H9 (cell line): Measurements from ENCODE around the gene RABGEF1. TPM values are rescaled to one million over a fixed set of nuclear protein-coding genes. Genes with fewer than 3 reads are reported as not detected.
A peak's percentile ranks its signal among the peaks of the same experiment; 100 is the strongest.
"Not testable (repeated sequence)": the region's sequence is repeated elsewhere in the genome, so short reads cannot be mapped to it uniquely, and the experiment has no call there.

ENCODE experiments used
- DNase-seq: peaks from one replicate; pipeline ENCODE4 v3.0.0-alpha.2; 2017
- H2AFZ ChIP-seq: one replicate; pipeline ENCODE4 v1.6.1; 2013; ENCODE audit warnings: mild to moderate bottlenecking, low read length, control low read depth, moderate library complexity
- H2AK5ac ChIP-seq: 2 replicates; pipeline ENCODE4 v1.6.1; 2013; ENCODE audit warnings: low read length, control low read depth, mixed read lengths; ENCODE audit not compliant: insufficient read length
- H2BK120ac ChIP-seq: one replicate; pipeline ENCODE4 v1.6.1; 2013; ENCODE audit warnings: low read depth, mild to moderate bottlenecking, low read length, control low read depth, inconsistent platforms; ENCODE audit not compliant: poor library complexity, severe bottlenecking
- H2BK12ac ChIP-seq: 2 replicates; pipeline ENCODE4 v1.6.1; 2013; ENCODE audit warnings: low read length, control low read depth, mixed read lengths, low read depth; ENCODE audit not compliant: insufficient read length
- H2BK15ac ChIP-seq: 2 replicates; pipeline ENCODE4 v1.6.1; 2013; ENCODE audit warnings: low read depth, low read length, control low read depth
- H2BK20ac ChIP-seq: one replicate; pipeline ENCODE4 v1.6.1; 2013; ENCODE audit warnings: low read depth, mild to moderate bottlenecking, low read length, control low read depth, inconsistent platforms; ENCODE audit not compliant: poor library complexity, severe bottlenecking
- H2BK5ac ChIP-seq: 2 replicates; pipeline ENCODE4 v1.6.1; 2013; ENCODE audit warnings: low read length, control low read depth, mixed read lengths; ENCODE audit not compliant: insufficient read length
- H3K14ac ChIP-seq: 2 replicates; pipeline ENCODE4 v1.6.1; 2013; ENCODE audit warnings: low read length, control low read depth; ENCODE audit not compliant: insufficient read depth
- H3K18ac ChIP-seq: 2 replicates; pipeline ENCODE4 v1.6.1; 2013; ENCODE audit warnings: low read depth, mild to moderate bottlenecking, mixed read lengths, low read length, control low read depth; ENCODE audit not compliant: insufficient read length
- H3K23ac ChIP-seq: 2 replicates; pipeline ENCODE4 v1.6.1; 2013; ENCODE audit warnings: low read length, control low read depth, mixed read lengths, low read depth; ENCODE audit not compliant: insufficient read length
- H3K23me2 ChIP-seq: 2 replicates; pipeline ENCODE4 v1.6.1; 2013; ENCODE audit warnings: low read depth, mild to moderate bottlenecking, mixed read lengths, low read length, control low read depth; ENCODE audit not compliant: insufficient read length, poor library complexity, severe bottlenecking
- H3K27ac ChIP-seq: 2 replicates; pipeline ENCODE4 v1.5.1; 2013; ENCODE audit warnings: low read length, control low read depth, mixed read lengths, low read depth; ENCODE audit not compliant: insufficient read length
- H3K27me3 ChIP-seq: 2 replicates; pipeline ENCODE4 v1.6.1; 2013; ENCODE audit warnings: low read length, control low read depth, inconsistent platforms; ENCODE audit not compliant: insufficient read depth
- H3K4ac ChIP-seq: 2 replicates; pipeline ENCODE4 v1.6.1; 2013; ENCODE audit warnings: low read depth, mild to moderate bottlenecking, control low read depth, inconsistent platforms, low read length, moderate library complexity
- H3K4me1 ChIP-seq: 2 replicates; pipeline ENCODE4 v1.6.1; 2013; ENCODE audit warnings: low read length, control low read depth, inconsistent platforms; ENCODE audit not compliant: insufficient read depth
- H3K4me2 ChIP-seq: 2 replicates; pipeline ENCODE4 v1.6.1; 2013; ENCODE audit warnings: low read length, control low read depth, mixed read lengths; ENCODE audit not compliant: insufficient read length, insufficient read depth
- H3K56ac ChIP-seq: 2 replicates; pipeline ENCODE4 v1.6.1; 2013; ENCODE audit warnings: low read depth, mild to moderate bottlenecking, mixed read lengths, low read length, control low read depth; ENCODE audit not compliant: insufficient read length
- H3K79me1 ChIP-seq: 2 replicates; pipeline ENCODE4 v1.6.1; 2013; ENCODE audit warnings: low read depth, mild to moderate bottlenecking, moderate library complexity, low read length, control low read depth, inconsistent platforms; ENCODE audit not compliant: insufficient read depth, poor library complexity, severe bottlenecking
- H3K79me2 ChIP-seq: 2 replicates; pipeline ENCODE4 v1.6.1; 2013; ENCODE audit warnings: low read length, control low read depth, inconsistent platforms; ENCODE audit not compliant: insufficient read depth
- H3K9ac ChIP-seq: 2 replicates; pipeline ENCODE4 v1.6.1; 2013; ENCODE audit warnings: low read length, control low read depth, mixed read lengths; ENCODE audit not compliant: insufficient read length; ENCODE audit errors: extremely low read depth
- H3K9me3 ChIP-seq: one replicate; pipeline ENCODE4 v1.6.1; 2013; ENCODE audit warnings: low read depth, low read length, inconsistent platforms; ENCODE audit not compliant: control insufficient read depth
- H3T11ph ChIP-seq: one replicate; pipeline ENCODE4 v1.6.1; 2013; ENCODE audit warnings: mild to moderate bottlenecking, low read length, control low read depth, inconsistent platforms
- H4K20me1 ChIP-seq: one replicate; pipeline ENCODE4 v1.6.1; 2013; ENCODE audit not compliant: control insufficient read depth, insufficient read length, insufficient read depth
- H4K5ac ChIP-seq: 2 replicates; pipeline ENCODE4 v1.6.1; 2013; ENCODE audit warnings: low read depth, mild to moderate bottlenecking, mixed read lengths, low read length, control low read depth; ENCODE audit not compliant: insufficient read length
- H4K8ac ChIP-seq: replicated peaks from 2 replicates; pipeline ENCODE4 v1.6.1; 2013; ENCODE audit warnings: low read length, control low read depth, mixed read lengths, low read depth; ENCODE audit not compliant: insufficient read length
- H4K91ac ChIP-seq: 2 replicates; pipeline ENCODE4 v1.6.1; 2013; ENCODE audit warnings: low read depth, mild to moderate bottlenecking, moderate library complexity, mixed read lengths, low read length, control low read depth; ENCODE audit not compliant: insufficient read length
- H3K27ac Mint-ChIP-seq, 3 experiments: 2 replicates in 2 of 3; 3 replicates in 1 of 3; pipeline ENCODE4 v1.8.0; 2020 to 2021; ENCODE audit warnings: mixed read lengths in 3 of 3, mild to moderate bottlenecking in 1 of 3, moderate library complexity in 1 of 3
- H3K27me3 Mint-ChIP-seq: 2 replicates; pipeline ENCODE4 v1.8.0; 2021; ENCODE audit warnings: low read depth, mild to moderate bottlenecking, moderate library complexity, mixed read lengths
- H3K36me3 Mint-ChIP-seq, 3 experiments: 2 replicates in 2 of 3; 3 replicates in 1 of 3; pipeline ENCODE4 v1.8.0; 2020 to 2021; ENCODE audit warnings: low read depth in 3 of 3, mixed read lengths in 3 of 3; ENCODE audit not compliant: insufficient read depth in 1 of 3
- H3K4me1 Mint-ChIP-seq, 2 experiments: 2 replicates each; pipeline ENCODE4 v1.8.0; 2020; ENCODE audit warnings: mixed read lengths in 2 of 2
- H3K4me3 Mint-ChIP-seq, 2 experiments: 2 replicates in 1 of 2; 3 replicates in 1 of 2; pipeline ENCODE4 v1.8.0; 2020 to 2021; ENCODE audit warnings: mild to moderate bottlenecking in 2 of 2, mixed read lengths in 2 of 2, moderate library complexity in 1 of 2
- H3K9me3 Mint-ChIP-seq, 2 experiments: 2 replicates in 1 of 2; 3 replicates in 1 of 2; pipeline ENCODE4 v1.8.0; 2020; ENCODE audit warnings: mild to moderate bottlenecking in 2 of 2, mixed read lengths in 2 of 2, moderate library complexity in 1 of 2
- WGBS: extraction: QIAGEN DNeasy Blood & Tissue Kit; methylation state at CpG from one replicate; pipeline ENCODE4 v1.1.7; 2013; ENCODE audit warnings: missing lambda C conversion rate, low lambda C conversion rate, mixed read lengths; ENCODE audit not compliant: insufficient read length; ENCODE audit errors: extremely low coverage; 5-methylcytosine and 5-hydroxymethylcytosine counted together
- total RNA-seq: library from RNA; stranded (reverse); gene quantifications from 2 replicates; pipeline ENCODE4 v1.2.1, GENCODE V29; 2021

The RABGEF1 gene
- total RNA-seq, 1 experiment from 2014 or later, result 17.3 TPM

- not testable (repeated sequence) for H3K9ac ChIP-seq, H3K4me3 Mint-ChIP-seq, H3K14ac ChIP-seq, H3K4me2 ChIP-seq, H3K9me3 ChIP-seq, H3K9me3 Mint-ChIP-seq, DNase-seq, H4K5ac ChIP-seq, H3T11ph ChIP-seq, H2AFZ ChIP-seq, H3K18ac ChIP-seq, H2AK5ac ChIP-seq, H3K27me3 ChIP-seq, H2BK120ac ChIP-seq, H3K23ac ChIP-seq, H2BK15ac ChIP-seq, H3K27ac ChIP-seq, H3K56ac ChIP-seq, H3K4ac ChIP-seq, H2BK5ac ChIP-seq, H3K4me1 Mint-ChIP-seq, H3K27me3 Mint-ChIP-seq, H3K23me2 ChIP-seq, H3K4me1 ChIP-seq, H4K91ac ChIP-seq, H3K36me3 Mint-ChIP-seq, H2BK20ac ChIP-seq, H2BK12ac ChIP-seq, H3K79me2 ChIP-seq, H4K20me1 ChIP-seq, H4K8ac ChIP-seq
- H3K79me1 ChIP-seq, result peaks cover 21% of the 10 kb centered on the region
- no CpG with 5 or more reads among the region's 3 CpGs for WGBS
- H3K27ac Mint-ChIP-seq, result peak overlapping the region in 1 of 3 experiments; percentile 46; a peak in 1 of 7 replicates
Observed at GRCh38 chr7:66756227-66756626, 15.7 kb downstream of the RABGEF1 start.
